Suprapubic skin (tissue), 4 donors: ENCODE measurements around the gene GAL3ST2.

Source experiments
- EP300 ChIP-seq: sonication (generic); formaldehyde crosslinking; IDR thresholded peaks from one replicate; pipeline ENCODE4 v1.6.1; 2017; ENCODE audit warnings: antibody characterized with exemption
- POLR2A ChIP-seq, 2 donors: fragments of 450-650 bp; IDR thresholded peaks; one replicate each; pipeline ENCODE4 v1.6.1; 2017; ENCODE audit warnings: antibody characterized with exemption in 2 of 2, mild to moderate bottlenecking in 2 of 2, moderate library complexity in 2 of 2
- POLR2AphosphoS5 ChIP-seq, 3 donors: sonication (generic); formaldehyde crosslinking; IDR thresholded peaks; one replicate each; pipeline ENCODE4 v1.6.1; 2017; ENCODE audit warnings: antibody characterized with exemption in 3 of 3
- TF ChIP-seq, protein P1 (sequence below), 2 donors: fragments of 200-600 bp in 1 of 2; fragments of 450-650 bp in 1 of 2; sonication (generic) in 1 of 2; IDR thresholded peaks; one replicate each; pipeline ENCODE4 v1.5.1; 2016 to 2019; ENCODE audit warnings: antibody characterized with exemption in 2 of 2, mild to moderate bottlenecking in 1 of 2, moderate library complexity in 1 of 2

DNA sequence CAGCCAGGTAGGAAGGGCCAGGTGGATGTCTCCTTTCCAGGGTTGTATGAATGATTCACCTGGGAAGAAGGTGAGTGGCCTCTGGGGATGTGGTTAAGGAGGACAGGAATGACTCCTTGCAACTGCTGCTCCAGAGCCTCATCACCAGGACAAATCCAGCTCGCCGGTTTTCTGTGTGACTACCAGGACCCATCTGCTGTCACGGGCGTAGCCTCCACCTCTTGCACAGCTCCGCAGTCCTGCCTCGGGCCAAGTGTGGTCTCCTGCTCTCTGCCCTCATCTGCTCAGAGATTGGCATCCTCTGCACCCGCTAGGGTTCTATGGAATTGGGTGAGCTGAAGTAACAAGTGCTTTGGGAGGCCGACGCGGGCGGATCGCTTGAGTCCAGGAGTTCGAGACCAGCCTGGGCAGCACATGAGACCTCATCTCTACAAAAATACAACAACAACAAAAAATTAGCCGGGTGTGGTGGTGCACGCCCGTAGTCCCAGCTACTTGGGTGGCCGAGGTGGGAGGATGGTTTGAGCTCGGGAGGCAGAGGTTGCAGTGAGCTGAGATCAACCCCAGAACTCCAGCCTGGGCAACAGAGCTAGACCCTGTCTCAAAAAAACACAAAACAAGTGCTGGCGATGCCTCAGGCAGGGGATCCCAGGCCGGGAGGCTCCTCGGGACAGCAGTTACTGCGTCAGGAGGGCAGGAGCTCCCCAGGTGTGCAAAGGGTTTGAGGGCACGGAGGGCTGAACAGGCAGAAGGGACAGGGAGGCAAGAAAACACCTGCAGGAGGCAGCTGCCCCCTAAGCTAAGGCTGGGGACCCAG lies 43.0 kb upstream of the GAL3ST2 start:
- TF ChIP-seq, protein P1, sequence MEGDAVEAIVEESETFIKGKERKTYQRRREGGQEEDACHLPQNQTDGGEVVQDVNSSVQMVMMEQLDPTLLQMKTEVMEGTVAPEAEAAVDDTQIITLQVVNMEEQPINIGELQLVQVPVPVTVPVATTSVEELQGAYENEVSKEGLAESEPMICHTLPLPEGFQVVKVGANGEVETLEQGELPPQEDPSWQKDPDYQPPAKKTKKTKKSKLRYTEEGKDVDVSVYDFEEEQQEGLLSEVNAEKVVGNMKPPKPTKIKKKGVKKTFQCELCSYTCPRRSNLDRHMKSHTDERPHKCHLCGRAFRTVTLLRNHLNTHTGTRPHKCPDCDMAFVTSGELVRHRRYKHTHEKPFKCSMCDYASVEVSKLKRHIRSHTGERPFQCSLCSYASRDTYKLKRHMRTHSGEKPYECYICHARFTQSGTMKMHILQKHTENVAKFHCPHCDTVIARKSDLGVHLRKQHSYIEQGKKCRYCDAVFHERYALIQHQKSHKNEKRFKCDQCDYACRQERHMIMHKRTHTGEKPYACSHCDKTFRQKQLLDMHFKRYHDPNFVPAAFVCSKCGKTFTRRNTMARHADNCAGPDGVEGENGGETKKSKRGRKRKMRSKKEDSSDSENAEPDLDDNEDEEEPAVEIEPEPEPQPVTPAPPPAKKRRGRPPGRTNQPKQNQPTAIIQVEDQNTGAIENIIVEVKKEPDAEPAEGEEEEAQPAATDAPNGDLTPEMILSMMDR (IDR thresholded peaks at IDR 0.05), result no peak
- TF ChIP-seq POLR2A (IDR thresholded peaks at IDR 0.05) (no peak), EP300 (no peak), POLR2AphosphoS5 (IDR thresholded peaks at IDR 0.05) (no peak)
